Jurkat, Clone E6-1 (cell line): ENCODE measurements around the gene MCF2L.
"Not testable (repeated sequence)": the region's sequence is repeated elsewhere in the genome, so short reads cannot be mapped to it uniquely, and the experiment has no call there.

ENCODE experiments used
- DNase-seq: peaks from one replicate; pipeline ENCODE4 v3.0.0-alpha.2; 2011; ENCODE audit warnings: low read depth, low spot score
- H3K4me3 ChIP-seq: 2 replicates; pipeline ENCODE4 v1.5.1; 2011; ENCODE audit warnings: mild to moderate bottlenecking, low read length, control low read depth, moderate library complexity

Gene MCF2L

DNA sequence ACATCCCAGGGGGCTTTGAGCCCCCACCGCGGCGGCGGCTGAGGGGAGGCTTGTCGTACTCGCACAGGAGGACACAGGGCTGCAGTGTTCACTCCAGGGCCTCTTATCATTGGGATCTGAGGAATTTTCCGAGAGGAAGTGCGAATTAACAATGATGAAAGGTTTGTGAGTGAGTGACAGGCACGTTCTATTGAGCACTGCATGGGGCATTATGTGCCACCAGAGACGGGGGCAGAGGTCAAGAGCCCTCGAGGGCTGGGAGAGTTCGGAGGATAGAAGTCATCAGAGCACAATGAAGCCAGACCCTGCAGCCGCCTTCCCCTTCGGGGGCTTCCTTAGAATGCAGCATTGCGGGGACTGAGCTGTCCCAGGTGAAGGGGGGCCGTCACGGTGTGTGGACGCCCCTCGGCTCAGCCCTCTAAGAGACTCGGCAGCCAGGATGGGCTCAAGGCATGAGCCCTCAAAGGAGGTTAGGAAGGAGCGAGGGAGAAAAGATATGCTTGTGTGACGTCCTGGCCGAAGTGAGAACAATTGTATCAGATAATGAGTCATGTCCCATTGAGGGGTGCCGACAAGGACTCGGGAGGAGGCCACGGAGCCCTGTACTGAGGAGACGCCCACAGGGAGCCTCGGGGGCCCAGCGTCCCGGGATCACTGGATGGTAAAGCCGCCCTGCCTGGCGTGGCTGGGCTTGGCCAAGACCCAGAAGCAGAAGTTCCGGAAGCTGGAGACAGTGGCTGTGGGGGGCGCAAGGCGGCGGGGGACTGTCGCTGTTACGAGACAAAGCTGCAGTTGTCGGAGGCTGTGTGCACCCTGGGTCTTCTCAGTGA is 53.9 kb downstream of the MCF2L start:
- H3K4me3 ChIP-seq: no peak overlapping the region
- no peak for DNase-seq

DNA sequence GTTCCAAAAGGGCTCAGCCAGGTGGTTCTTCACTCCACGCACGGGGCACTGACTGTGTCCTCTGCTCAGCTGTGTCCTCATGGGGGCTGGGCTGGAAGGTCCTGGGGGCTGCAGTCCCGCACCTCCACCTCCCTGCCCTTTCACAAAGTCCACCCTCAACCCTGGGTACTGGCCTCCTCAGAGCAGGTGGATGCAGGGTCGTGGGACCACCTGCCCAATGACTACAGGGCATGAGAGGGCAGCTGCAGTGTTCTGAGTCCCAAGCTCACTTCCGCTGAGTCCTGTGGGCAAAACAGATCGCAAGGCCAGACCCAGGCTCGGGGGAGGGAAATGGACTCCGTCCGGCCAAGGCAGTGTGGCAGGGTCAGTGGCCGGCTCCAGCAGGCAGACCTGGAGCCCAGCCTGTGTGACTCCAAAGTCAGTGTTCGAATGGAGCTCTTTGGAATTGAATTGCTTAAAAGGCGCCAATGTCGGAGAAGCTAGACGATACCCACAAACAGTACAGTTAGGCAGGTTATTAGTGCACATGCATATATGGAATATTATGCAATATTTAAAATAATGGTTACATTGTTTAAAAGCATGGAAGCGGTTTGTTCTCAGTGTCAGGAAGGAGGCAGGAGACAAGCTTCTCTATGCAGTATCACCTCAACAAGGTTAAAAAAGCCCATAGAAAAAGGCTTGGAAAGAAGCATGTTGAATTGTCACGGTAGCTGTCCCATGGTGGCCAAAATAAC is 54.8 kb downstream of the MCF2L start:
- H3K4me3 ChIP-seq: no peak overlapping the region
- DNase-seq: no peak

DNA sequence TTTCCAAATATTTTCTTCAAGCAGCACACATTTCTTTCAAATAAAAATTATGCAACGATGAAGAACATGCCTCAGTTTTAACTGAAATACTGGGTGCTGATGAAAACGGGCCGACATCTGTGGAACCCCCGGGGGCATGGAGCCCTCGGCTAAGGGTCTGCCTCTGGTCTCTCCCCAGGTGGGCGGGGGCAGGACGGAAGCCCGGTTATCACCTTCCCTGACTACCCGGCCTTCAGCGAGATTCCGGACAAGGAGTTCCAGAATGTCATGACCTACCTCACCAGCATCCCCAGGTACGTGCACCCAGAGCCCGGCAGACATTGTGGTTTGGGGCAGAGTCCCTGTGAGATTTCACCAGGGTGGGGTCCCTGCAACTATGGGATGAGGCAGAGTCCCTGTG is 55.5 kb downstream of the MCF2L start:
- no peak overlapping the region for H3K4me3 ChIP-seq
- no peak for DNase-seq

DNA sequence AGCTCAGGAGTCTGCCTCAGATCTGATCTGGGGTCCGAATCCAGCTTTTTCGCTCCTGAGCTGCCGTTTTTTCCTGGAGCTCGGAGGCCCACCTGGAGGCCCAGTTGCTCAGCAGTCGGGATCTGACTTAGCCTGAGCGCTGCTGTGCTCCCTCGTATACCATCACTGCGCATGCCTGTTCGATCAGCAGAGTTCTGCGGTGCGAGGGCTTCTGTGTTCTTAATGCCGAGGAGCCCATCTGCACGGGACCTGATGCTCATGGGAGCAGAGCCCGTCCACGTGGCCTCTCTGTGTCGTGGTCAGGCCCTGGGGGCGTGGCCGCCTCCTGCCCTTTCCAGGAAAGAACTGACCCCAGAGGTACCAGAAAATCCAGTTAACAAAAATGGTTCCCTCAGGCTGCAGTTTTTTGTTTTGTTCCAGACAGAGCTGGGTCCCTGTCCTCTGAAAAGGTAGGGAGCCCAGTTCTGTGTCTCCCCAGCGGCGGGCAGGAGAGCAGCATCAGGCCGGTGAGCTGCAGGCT is 57.4 kb downstream of the MCF2L start:
- no peak for DNase-seq
- H3K4me3 ChIP-seq: no peak overlapping the region

DNA sequence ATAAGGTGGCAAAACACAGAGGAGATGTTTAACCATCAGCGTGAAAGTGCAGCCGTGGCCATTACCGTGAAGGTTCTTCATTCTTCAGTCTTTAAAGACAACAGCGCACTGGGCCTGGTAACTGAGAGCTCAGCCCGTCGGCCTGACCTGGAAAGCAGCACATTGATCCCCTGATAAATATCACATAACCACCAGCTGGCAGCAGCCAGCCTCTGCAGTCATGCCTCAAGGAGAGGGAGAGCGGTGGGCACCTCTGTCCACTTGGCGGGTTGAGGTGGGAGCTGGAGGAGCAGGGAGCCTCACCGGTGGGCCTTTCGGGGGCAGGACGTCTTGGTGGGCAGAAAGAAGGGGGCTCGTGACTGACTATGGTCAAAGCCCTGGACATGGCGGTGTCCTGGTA is 58.1 kb downstream of the MCF2L start:
- H3K4me3 ChIP-seq: no peak overlapping the region
- DNase-seq: no peak

DNA sequence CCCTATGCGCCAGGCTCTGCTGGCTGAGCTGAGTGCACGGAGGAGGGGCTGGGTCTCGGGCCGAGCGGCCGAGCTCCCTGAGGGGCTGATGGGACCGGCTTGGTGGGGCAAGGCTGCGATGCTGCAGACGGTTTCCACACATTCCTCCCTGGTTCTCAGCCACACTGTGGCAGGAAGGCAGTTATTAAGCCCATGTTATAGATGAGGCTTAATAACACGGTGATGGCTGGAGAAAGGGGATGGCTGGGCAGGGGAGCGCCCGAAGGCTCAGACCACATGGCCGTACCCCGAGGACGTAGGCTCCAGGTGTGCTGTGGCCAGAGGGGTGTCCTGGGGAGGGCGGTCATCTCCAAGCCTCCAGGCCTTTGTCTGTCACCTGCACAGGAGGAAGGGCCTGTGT is 58.6 kb downstream of the MCF2L start:
- DNase-seq: no peak
- no peak overlapping the region for H3K4me3 ChIP-seq

DNA sequence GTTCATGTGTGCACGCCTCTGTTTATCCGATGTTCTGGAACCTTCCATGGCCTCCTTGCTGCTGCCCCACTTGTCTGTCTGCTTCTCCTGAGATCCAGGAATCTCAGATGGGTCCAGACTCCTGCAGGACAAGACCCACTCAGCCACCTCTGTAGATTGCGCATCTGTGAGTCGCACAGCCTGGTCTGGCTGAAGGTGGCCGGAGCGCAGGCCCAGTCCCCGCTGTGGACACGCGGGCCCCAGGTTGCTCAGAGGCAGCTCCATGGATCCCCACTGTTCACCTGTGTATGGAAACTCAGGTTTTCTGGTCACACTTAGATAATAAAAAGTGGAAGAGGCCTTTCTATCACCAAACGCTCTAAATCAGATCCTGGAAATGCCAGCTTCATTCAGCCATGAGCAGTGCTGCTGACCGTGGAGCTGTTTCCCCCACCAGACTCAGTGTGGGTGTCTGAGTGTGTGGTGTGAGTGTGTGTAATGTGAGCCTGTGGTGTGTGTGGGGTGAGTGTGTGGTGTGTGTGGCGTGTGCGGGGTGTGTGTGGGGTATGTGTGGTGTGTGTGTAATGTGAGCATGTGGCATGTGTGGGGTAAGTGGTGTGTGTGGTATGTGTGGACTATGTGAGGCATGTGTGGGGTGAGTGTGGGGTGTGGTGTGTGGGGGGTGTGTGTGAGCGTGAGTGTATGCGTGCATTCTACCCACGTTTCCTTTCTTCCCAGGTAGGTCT is 59.5 kb downstream of the MCF2L start:
- no peak for DNase-seq

DNA sequence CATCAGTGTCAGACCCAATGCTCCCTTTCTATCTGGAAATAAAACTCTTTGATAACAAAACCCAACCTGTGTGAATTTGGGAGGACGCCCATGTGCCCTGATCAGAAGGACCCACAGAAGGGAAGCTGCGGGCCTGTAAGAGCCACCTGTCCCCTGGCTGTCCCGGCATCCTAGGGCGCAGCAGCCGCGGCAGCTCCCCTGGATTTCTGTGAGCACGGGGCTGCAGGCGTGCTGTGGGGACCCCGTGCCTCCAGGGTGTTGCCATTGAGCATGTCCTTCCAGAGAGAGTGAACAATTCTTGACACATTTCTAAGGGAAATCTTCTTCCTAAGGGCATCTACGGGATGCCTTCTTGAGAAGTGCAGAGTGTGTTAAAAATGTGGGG is 60.0 kb downstream of the MCF2L start:
- no peak for DNase-seq
- H3K4me3 ChIP-seq: no peak overlapping the region

More for the DNA sequence above, 59.5 kb downstream of the MCF2L start:
- no peak overlapping the region for H3K4me3 ChIP-seq

DNA sequence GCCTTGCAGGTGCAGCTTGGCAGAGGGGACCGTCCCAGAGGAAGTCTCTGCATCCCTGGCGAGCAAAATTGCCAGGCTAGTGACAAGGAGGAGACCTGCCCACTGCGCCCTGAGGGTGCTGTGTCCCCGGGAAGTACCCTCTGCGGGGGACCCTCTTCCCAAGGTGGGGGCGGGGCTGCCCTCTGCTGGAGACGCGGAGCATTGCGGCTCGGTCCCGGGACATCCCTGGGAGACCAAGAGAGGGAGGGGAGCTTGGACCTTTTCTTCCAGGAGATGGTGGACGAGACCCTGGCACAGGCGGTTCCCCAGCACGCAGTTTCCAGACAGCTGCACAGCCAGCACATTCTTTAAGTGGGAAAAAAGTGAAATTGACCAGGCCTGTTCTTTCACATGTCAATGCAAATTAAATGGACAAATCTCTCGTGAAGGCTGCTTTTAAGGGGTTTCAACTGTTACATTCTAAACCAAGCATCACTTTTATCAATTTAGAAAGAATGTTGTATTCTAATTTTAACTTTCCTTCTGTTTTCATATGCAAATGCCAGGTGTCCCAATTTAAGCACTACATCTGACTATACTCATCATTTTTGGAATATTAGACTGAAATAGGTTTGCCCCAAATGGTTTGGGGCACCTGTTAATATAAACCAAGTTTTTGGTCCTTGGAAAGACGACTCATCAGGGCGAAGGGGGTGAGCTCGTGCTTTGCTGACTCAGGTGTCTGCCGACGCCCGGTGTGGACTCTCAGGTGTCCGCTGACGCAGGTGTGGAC is 60.7 kb downstream of the MCF2L start:
- no peak overlapping the region for H3K4me3 ChIP-seq
- no peak for DNase-seq

DNA sequence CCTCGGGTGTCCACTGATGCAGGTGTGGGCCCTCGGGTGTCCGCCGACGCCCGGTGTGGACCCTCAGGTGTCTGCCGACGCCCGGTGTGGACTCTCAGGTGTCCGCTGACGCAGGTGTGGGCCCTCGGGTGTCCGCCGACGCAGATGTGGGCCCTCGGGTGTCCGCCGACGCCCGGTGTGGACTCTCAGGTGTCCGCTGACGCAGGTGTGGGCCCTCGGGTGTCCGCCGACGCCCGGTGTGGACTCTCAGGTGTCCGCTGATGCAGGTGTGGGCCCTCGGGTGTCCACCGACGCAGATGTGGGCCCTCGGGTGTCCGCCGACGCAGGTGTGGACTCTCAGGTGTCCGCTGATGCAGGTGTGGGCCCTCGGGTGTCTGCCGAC is 61.2 kb downstream of the MCF2L start:
- DNase-seq, H3K4me3 ChIP-seq: not testable (repeated sequence)

DNA sequence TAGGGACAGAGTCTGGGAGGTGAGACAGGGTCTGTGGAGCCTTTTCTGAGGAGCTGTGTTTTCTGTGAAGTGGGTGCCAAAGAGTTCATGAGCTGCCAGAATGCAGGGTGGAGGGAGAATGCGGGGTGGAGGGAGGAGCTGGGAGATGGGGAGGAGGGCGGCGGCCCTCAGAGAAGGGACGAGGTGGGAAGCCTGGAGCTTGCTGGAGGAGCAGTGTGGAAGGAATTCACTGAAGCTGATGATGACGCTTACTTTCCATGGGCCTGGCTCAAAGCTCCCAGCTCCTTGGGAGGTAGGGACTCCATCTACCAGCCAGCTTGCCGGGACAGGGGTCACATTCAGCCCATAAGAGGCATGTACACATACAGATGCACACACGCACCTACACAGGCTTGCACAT is 62.5 kb downstream of the MCF2L start:
- H3K4me3 ChIP-seq: no peak overlapping the region
- DNase-seq: no peak

DNA sequence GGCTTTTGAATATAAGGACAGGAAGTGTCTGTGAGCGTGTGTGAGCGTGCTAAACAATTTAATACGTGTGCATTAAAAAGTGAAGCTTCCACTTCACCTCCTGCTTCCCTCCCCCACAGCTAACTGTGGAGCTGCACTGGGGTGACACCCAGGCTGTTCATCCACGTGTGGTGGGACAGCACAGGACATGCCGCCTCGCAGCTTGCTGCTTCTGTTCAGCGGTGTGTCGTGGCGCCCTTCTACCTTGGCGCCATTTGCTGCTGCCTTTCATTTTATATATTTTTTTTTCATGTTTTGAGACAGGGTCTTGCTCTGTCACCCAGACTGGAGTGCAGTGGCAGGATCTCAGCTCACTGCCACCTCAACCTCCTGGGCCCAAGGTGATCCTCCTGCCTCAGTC is 63.3 kb downstream of the MCF2L start:
- H3K4me3 ChIP-seq: no peak overlapping the region
- DNase-seq: no peak

DNA sequence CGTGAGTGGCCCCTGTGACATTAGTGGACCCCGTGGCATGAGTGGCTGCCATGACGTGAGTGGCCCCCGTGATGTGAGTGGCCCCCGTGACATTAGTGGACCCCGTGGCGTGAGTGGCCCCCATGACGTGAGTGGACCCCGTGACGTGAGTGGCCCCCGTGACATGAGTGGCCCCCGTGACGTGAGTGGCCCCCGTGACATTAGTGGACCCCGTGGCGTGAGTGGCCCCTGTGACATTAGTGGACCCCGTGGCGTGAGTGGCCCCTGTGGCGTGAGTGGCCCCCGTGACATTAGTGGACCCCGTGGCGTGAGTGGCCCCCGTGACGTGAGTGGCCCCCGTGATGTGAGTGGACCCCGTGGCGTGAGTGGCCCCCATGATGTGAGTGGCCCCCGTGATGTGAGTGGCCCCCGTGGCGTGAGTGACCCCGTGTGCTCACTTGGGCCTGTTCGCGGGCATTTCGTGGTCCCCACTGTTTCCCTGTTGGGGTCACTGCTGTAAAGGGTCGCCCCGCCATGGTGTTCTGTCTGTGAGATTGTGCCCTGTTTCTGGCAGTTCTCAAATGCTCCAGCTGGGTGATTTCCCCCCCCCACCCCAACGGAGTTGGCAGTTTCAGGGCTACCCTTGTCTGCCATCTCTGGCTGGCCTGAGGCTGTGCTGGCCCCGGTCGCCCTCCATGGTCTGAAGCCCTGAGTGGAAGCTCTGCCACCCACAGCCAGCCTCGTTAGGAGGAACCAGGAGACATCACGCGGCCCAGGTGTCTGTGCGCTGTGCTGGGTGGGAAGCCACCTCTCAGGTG is 64.2 kb downstream of the MCF2L start:
- no peak overlapping the region for H3K4me3 ChIP-seq
- no peak for DNase-seq

DNA sequence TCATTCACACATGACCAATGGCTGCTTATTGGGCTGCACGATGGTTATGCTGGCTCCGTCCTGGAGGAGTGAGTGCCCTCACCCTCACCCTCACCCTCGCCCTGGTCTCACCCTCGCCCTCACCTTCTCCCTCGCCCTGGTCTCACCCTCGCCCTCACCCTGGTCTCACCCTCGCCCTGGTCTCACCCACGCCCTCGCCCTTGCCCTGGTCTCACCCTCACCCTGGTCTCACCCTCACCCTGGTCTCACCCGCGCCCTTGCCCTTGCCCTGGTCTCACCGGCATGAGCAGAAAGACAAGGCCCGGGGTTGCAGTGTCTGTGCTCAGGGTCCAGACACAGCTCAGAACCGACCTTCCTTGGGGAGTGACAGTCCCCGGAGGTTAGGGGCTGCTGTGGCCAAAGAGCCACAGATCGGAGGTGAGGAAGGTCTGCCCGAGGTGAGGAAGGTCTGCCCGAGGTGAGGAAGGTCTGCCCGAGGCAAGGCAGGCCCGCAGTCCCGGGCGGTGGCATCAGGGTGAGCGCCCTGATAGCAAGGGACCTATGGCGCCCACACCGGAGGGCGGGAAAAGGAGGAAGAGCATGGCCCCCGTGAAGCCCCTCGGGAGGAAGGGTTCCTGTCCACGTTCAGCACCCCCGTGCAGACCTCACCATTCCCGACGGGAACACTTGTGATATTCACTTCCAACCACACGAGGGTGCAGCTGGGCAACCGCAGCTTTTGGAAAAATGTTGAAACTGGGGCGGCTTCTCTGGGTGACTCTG is 65.6 kb downstream of the MCF2L start:
- DNase-seq: no peak
- H3K4me3 ChIP-seq: no peak overlapping the region

DNA sequence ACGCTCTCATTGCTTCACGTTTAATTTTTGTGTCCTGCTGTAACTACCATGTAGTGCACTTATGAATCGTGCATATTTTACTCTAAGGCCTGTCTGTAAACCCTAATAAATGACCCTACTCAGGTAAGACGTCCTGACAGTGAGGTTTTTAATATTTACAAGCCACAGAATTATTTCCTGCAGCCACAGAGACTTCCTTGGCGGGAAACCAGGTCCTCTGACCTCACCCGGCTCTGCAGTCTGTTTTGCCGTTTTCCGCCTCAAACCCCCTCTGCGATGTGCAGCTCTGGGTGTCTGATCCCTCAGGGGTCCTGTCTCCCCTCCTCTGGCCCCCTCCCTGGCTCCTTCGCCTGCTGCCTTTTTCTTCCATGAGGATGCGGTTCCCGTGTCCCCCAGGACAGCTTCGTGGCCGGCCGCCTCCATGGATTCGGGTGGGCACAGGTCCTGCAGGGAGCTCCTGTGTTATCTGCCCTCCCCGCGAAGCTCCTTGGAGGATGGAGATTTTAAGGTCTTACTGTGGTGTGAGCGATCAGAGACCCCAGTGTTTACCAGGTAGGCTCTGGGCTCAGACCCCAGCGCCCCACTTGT is 66.3 kb downstream of the MCF2L start:
- no peak overlapping the region for H3K4me3 ChIP-seq
- DNase-seq: no peak

DNA sequence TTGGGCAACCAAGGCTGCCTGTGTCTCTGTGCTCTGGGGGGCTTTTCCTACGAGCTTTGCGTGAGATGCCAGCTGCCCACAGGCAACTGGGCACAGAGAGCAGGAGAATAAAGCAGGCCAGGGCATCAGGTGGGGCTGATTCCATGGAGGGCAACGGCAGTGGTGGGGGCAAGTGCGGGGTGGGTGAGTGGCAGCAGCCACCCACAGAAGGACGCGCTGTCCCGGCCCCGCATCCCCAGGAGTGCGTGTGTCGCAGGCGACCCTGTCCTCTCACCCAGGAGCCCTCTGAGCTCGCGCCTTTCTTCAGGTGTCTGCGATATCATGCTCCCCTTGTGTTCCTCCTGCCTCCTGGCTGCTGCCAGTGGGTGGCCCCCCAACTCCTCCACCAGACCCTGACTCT is 67.4 kb downstream of the MCF2L start:
- no peak overlapping the region for H3K4me3 ChIP-seq
- no peak for DNase-seq

DNA sequence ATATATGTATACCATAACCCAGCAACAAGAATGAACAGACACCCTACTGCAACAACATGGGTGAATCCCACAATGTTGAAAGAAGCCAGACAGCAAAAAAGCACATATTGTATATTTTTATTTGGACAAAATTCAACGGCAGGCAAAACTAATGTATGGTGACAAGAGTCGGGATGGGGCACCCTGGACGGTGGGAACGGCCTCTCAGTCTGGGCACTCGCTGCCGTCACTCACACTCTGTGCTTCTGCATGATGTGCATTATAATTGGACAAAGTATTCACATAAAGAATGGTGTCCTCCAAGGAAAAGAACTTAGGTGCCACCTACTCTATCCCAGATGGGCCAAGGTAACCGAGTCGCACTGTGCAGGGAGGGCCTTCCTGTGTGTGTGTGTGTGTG is 71.0 kb downstream of the MCF2L start:
- no peak for DNase-seq
- H3K4me3 ChIP-seq: no peak overlapping the region
